ENCODE results near the gene ECEL1.

- TF ChIP-seq, protein P1, sequence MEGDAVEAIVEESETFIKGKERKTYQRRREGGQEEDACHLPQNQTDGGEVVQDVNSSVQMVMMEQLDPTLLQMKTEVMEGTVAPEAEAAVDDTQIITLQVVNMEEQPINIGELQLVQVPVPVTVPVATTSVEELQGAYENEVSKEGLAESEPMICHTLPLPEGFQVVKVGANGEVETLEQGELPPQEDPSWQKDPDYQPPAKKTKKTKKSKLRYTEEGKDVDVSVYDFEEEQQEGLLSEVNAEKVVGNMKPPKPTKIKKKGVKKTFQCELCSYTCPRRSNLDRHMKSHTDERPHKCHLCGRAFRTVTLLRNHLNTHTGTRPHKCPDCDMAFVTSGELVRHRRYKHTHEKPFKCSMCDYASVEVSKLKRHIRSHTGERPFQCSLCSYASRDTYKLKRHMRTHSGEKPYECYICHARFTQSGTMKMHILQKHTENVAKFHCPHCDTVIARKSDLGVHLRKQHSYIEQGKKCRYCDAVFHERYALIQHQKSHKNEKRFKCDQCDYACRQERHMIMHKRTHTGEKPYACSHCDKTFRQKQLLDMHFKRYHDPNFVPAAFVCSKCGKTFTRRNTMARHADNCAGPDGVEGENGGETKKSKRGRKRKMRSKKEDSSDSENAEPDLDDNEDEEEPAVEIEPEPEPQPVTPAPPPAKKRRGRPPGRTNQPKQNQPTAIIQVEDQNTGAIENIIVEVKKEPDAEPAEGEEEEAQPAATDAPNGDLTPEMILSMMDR (IDR thresholded peaks at IDR 0.05): no peak
- no peak for TF ChIP-seq POLR2A (IDR thresholded peaks at IDR 0.05)
These were observed 9.7 kb downstream of the ECEL1 start for GRCh38 chr2:232477751-232478510.

Data from Peyer's patch (tissue), 4 donors.